Spleen (tissue), 11 donors: ENCODE results near the gene GRIK2. TPM values are rescaled to one million over a fixed set of nuclear protein-coding genes. Genes with fewer than 3 reads are reported as not detected.

Experiments used
- DNase-seq: peaks from one replicate; pipeline ENCODE4 v3.0.0-alpha.2; 2020
- H3K27ac ChIP-seq, 8 donors: fragments of 200-600 bp; sonication (generic) in 7 of 8; 1 replicate in 4 of 8; 2 replicates in 4 of 8; pipeline versions ENCODE4 v1.5.0 to v1.8.0; 2016 to 2021; ENCODE audit warnings: inconsistent platforms in 4 of 8, mild to moderate bottlenecking in 4 of 8, moderate library complexity in 1 of 8
- H3K27me3 ChIP-seq, 7 donors: fragments of 200-600 bp; sonication (generic) in 6 of 7; replicated peaks in 1 of 7; 1 replicate in 4 of 7; 2 replicates in 3 of 7; pipeline versions ENCODE4 v1.5.0 to v1.8.0; 2016 to 2021; ENCODE audit warnings: inconsistent platforms in 3 of 7, mild to moderate bottlenecking in 1 of 7
- H3K36me3 ChIP-seq, 6 donors: fragments of 200-600 bp; sonication (generic) in 5 of 6; 1 replicate in 4 of 6; 2 replicates in 2 of 6; pipeline versions ENCODE4 v1.5.0 to v1.8.0; 2016 to 2021; ENCODE audit warnings: inconsistent platforms in 2 of 6
- H3K4me1 ChIP-seq, 6 donors: fragments of 200-600 bp; sonication (generic) in 5 of 6; 1 replicate in 3 of 6; 2 replicates in 3 of 6; pipeline versions ENCODE4 v1.5.0 to v1.8.0; 2016 to 2021; ENCODE audit warnings: inconsistent platforms in 3 of 6
- H3K4me3 ChIP-seq, 8 donors: fragments of 200-600 bp; sonication (generic) in 7 of 8; 1 replicate in 4 of 8; 2 replicates in 4 of 8; pipeline versions ENCODE4 v1.5.0 to v1.8.0; 2016 to 2021; ENCODE audit warnings: inconsistent platforms in 4 of 8, mild to moderate bottlenecking in 4 of 8, moderate library complexity in 2 of 8
- H3K9me3 ChIP-seq, 8 donors: fragments of 200-600 bp; sonication (generic) in 7 of 8; 1 replicate in 4 of 8; 2 replicates in 4 of 8; pipeline versions ENCODE4 v1.5.0 to v1.8.0; 2016 to 2021; ENCODE audit warnings: inconsistent platforms in 4 of 8
- CTCF ChIP-seq, 11 experiments: fragments of 200-600 bp in 7 of 11; fragments of 450-650 bp in 4 of 11; sonication (generic) in 4 of 11; IDR thresholded peaks in 8 of 11; conservative IDR thresholded peaks in 3 of 11; 1 replicate in 7 of 11; 2 replicates in 4 of 11; pipeline versions ENCODE4 v1.4.0 to v1.8.0; 2016 to 2021; ENCODE audit warnings: antibody characterized with exemption in 11 of 11, inconsistent platforms in 4 of 11, mild to moderate bottlenecking in 1 of 11
- POLR2A ChIP-seq, 3 donors: fragments of 450-650 bp; IDR thresholded peaks; one replicate each; pipeline ENCODE4 v1.5.1; 2017; ENCODE audit warnings: antibody characterized with exemption in 3 of 3, mild to moderate bottlenecking in 1 of 3
- POLR2AphosphoS5 ChIP-seq, 3 donors: sonication (generic); formaldehyde crosslinking; IDR thresholded peaks; one replicate each; pipeline ENCODE4 v1.5.1; 2017; ENCODE audit warnings: antibody characterized with exemption in 3 of 3
- WGBS, 5 donors: extraction: QIAGEN DNeasy Blood & Tissue Kit in 3 of 5; methylation state at CpG; one replicate each; pipeline versions ENCODE4 v1.1.5 to v1.1.7; 2013 to 2018; 5-methylcytosine and 5-hydroxymethylcytosine counted together
- intact Hi-C: fragments of 100-400 bp; cut with DNase I; formaldehyde crosslinking; loops from one replicate; pipeline ENCODE4 v1.15.0; 2023; ENCODE audit warnings: low total_unique reads
- polyA plus RNA-seq, 3 donors: library from polyadenylated mRNA; stranded (reverse); fragments of 200-250 nt; gene quantifications; one replicate each; pipeline ENCODE4 v1.2.1, GENCODE V29; 2013
- total RNA-seq, 7 donors: library from RNA; depleted of rRNA in 3 of 7; stranded (reverse); fragments of >200 nt in 3 of 7; fragmentation: NEBNext Ultra II Directional in 4 of 7; extraction: Animal tissue kit (Norgen Biotek cat#: 25700) in 4 of 7; gene quantifications; one replicate each; pipeline versions ENCODE4 v1.1.0 to v1.2.1, GENCODE V29; 2016 to 2021
- donor health status: healthy with polysubstance abuse.
- donor health status: DM: no; HTN: no; CAD: no; lungs with moderate emphysema.
- donor health status: DM: no; HTN: no; CAD: no.
- donor health status: Bipolar disorder and iron deficiency.
- donor health status: healthy.
- donor health status: DM: no; HTN: no; CAD: no.
- donor health status: DM: yes; HTN: yes; CAD: no.

Gene GRIK2
- total and polyA plus RNA-seq, 10 donors, result 0.07 to 2.7 (median 0.89) TPM

- Histone ChIP-seq H3K27ac (no peak overlapping the region), H3K27me3 (no peaks in the 10 kb centered on the region), H3K4me1 (no peaks in the 10 kb centered on the region), H3K36me3 (no peaks in the 10 kb centered on the region), H3K9me3 (peaks cover 0 to 5% (median 0%) of the 10 kb centered on the region in 8 donors), H3K4me3 (no peak overlapping the region)
- intact Hi-C loops, result no loop called here
- DNase-seq, result no peak
- WGBS, 5 donors, result 79 to 91% (median 82%) methylated on average over 5 of the region's 5 CpGs
- no peak for TF ChIP-seq POLR2AphosphoS5 (IDR thresholded peaks at IDR 0.05)
- no peak for TF ChIP-seq CTCF (IDR thresholded peaks at IDR 0.05 in 8 of 11, conservative IDR thresholded peaks at IDR 0.05 in 3 of 11)
- no peak for TF ChIP-seq POLR2A (IDR thresholded peaks at IDR 0.05)
Measured at GRCh38 chr6:101544286-101544685, 150.8 kb downstream of the GRIK2 start.

GRCh38 chr6:101545191-101545590 is 151.7 kb downstream of the GRIK2 start:
- no peak overlapping the region for H3K4me3 ChIP-seq

GRCh38 chr6:101550451-101550850 is 156.9 kb downstream of the GRIK2 start:
- H3K27ac ChIP-seq, result no peak overlapping the region
- DNase-seq, result no peak
- 88 to 94% (median 93%) methylated on average over 4 of the region's 4 CpGs for WGBS, 5 donors
- intact Hi-C loops, result no loop called here
- TF ChIP-seq POLR2AphosphoS5 (IDR thresholded peaks at IDR 0.05), result no peak
- no peak for TF ChIP-seq POLR2A (IDR thresholded peaks at IDR 0.05)
- TF ChIP-seq CTCF (IDR thresholded peaks at IDR 0.05 in 8 of 11, conservative IDR thresholded peaks at IDR 0.05 in 3 of 11), result no peak
- H3K4me3 ChIP-seq, result no peak overlapping the region
- H3K27me3 ChIP-seq, result no peaks in the 10 kb centered on the region
- no peaks in the 10 kb centered on the region for H3K4me1 ChIP-seq
- H3K36me3 ChIP-seq, result no peaks in the 10 kb centered on the region
- H3K9me3 ChIP-seq, result peaks cover 0 to 5% (median 0%) of the 10 kb centered on the region in 8 donors

More at GRCh38 chr6:101545191-101545590, 151.7 kb downstream of the GRIK2 start:
- Histone ChIP-seq H3K4me1 (no peaks in the 10 kb centered on the region), H3K36me3 (no peaks in the 10 kb centered on the region), H3K27ac (no peak overlapping the region), H3K27me3 (no peaks in the 10 kb centered on the region), H3K9me3 (peaks cover 0 to 5% (median 0%) of the 10 kb centered on the region in 8 donors)
- 77 to 86% (median 79%) methylated on average over 3 of the region's 3 CpGs for WGBS, 5 donors
- TF ChIP-seq POLR2A (IDR thresholded peaks at IDR 0.05), result no peak
- TF ChIP-seq POLR2AphosphoS5 (IDR thresholded peaks at IDR 0.05), result no peak
- TF ChIP-seq CTCF (IDR thresholded peaks at IDR 0.05 in 8 of 11, conservative IDR thresholded peaks at IDR 0.05 in 3 of 11), result no peak
- intact Hi-C loops, result no loop called here
- DNase-seq, result no peak

- 43 to 71% (median 52%) methylated on average over 1 of the region's 1 CpG for WGBS, 5 donors
- no peak overlapping the region for H3K27ac ChIP-seq
- no peak overlapping the region for H3K4me3 ChIP-seq
- H3K4me1 ChIP-seq, result no peaks in the 10 kb centered on the region
- no peak for DNase-seq
- no peaks in the 10 kb centered on the region for H3K9me3 ChIP-seq
- intact Hi-C loops, result no loop called here
- no peak for TF ChIP-seq POLR2AphosphoS5 (IDR thresholded peaks at IDR 0.05)
- no peak for TF ChIP-seq CTCF (IDR thresholded peaks at IDR 0.05 in 8 of 11, conservative IDR thresholded peaks at IDR 0.05 in 3 of 11)
- TF ChIP-seq POLR2A (IDR thresholded peaks at IDR 0.05), result no peak
- H3K27me3 ChIP-seq, result no peaks in the 10 kb centered on the region
- H3K36me3 ChIP-seq, result no peaks in the 10 kb centered on the region
Measured at GRCh38 chr6:101554231-101554630, 160.7 kb downstream of the GRIK2 start.
